ENCODE measurements around the gene CREB5. TPM values are rescaled to one million over a fixed set of nuclear protein-coding genes. Genes with fewer than 3 reads are reported as not detected.

CREB5 gene
- total RNA-seq, 1 donor from 2014 or later, result 0.80 TPM

DNA sequence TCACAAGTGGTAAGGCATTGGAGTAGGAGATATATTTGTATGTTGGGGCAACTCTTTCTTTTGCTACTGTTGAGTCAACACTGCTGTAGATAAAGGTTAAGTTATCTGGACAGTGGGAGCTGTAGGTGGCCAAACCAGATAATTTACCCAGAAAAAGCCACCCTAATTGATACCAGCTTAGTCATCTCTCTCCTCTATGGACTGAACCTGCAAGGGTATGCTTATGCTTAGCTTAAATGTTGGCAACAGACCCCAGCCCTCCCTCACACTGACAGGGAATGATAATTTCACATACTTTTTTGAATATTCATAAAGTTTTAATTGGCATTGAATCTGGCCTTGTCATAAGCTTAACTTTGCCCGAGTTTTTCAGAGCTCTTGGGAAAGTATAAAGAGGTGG is 66.3 kb downstream of the CREB5 start:
- no peak overlapping the region for H3K27ac Mint-ChIP-seq
- intact Hi-C loops (cut with micrococcal nuclease), result no loop called here
- H3K4me3 Mint-ChIP-seq, result no peak overlapping the region
- H3K9me3 Mint-ChIP-seq, result no peaks in the 10 kb centered on the region
- ChIA-PET POLR2A (no interaction called here), CTCF (no interaction called here)
- TF ChIP-seq CTCF (IDR thresholded peaks at IDR 0.05), result no peak
- no peaks in the 10 kb centered on the region for H3K36me3 Mint-ChIP-seq (ENCODE audit: low read depth)
- peaks cover 5% of the 10 kb centered on the region for H3K27me3 Mint-ChIP-seq
- peaks cover 13% of the 10 kb centered on the region for H3K4me1 Mint-ChIP-seq
- no peak for DNase-seq
- no peak for ATAC-seq (ENCODE audit: low read depth)

DNA sequence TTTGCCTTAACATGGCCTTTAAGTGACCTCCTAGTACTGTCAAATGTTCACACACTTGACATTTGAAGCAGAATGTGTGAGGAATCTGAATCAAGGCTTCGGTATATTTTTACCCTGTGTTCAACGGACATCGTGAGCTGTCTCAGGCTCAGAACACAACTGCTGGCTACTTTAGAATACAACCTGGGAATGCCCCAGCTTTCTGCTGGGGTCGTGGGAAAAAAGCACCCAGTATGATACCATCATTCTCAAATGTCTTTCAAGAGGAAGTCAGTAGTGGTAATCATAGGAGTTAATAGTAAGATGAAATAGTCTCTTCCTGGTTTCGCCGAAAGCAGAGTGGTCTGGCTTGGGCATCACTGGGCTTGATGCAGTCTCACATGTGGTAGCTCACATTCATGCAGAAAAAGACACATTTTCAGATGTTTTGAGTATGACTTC is 67.2 kb downstream of the CREB5 start:
- H3K4me3 Mint-ChIP-seq, result no peak overlapping the region
- ATAC-seq (ENCODE audit: low read depth) (no peak), DNase-seq (no peak)
- H3K4me1 Mint-ChIP-seq, result peaks cover 13% of the 10 kb centered on the region
- no peak overlapping the region for H3K27ac Mint-ChIP-seq
- H3K36me3 Mint-ChIP-seq (ENCODE audit: low read depth), result no peaks in the 10 kb centered on the region
- ChIA-PET CTCF (no interaction called here), POLR2A (no interaction called here)
- intact Hi-C loops (cut with micrococcal nuclease), result no loop called here
- no peak for TF ChIP-seq CTCF (IDR thresholded peaks at IDR 0.05)
- H3K27me3 Mint-ChIP-seq, result peaks cover 2% of the 10 kb centered on the region
- H3K9me3 Mint-ChIP-seq, result no peaks in the 10 kb centered on the region

GRCh38 chr7:28480595-28480994 is 68.3 kb downstream of the CREB5 start:
- intact Hi-C loops (cut with micrococcal nuclease), result no loop called here
- no peak for TF ChIP-seq CTCF (IDR thresholded peaks at IDR 0.05)
- Mint-ChIP-seq H3K9me3 (no peaks in the 10 kb centered on the region), H3K36me3 (ENCODE audit: low read depth) (no peaks in the 10 kb centered on the region), H3K4me3 (no peak overlapping the region), H3K4me1 (peaks cover 13% of the 10 kb centered on the region), H3K27ac (no peak overlapping the region), H3K27me3 (peaks cover 2% of the 10 kb centered on the region)
- ChIA-PET POLR2A (no interaction called here), CTCF (no interaction called here)
- no peak for ATAC-seq (ENCODE audit: low read depth)
- DNase-seq, result no peak

DNA sequence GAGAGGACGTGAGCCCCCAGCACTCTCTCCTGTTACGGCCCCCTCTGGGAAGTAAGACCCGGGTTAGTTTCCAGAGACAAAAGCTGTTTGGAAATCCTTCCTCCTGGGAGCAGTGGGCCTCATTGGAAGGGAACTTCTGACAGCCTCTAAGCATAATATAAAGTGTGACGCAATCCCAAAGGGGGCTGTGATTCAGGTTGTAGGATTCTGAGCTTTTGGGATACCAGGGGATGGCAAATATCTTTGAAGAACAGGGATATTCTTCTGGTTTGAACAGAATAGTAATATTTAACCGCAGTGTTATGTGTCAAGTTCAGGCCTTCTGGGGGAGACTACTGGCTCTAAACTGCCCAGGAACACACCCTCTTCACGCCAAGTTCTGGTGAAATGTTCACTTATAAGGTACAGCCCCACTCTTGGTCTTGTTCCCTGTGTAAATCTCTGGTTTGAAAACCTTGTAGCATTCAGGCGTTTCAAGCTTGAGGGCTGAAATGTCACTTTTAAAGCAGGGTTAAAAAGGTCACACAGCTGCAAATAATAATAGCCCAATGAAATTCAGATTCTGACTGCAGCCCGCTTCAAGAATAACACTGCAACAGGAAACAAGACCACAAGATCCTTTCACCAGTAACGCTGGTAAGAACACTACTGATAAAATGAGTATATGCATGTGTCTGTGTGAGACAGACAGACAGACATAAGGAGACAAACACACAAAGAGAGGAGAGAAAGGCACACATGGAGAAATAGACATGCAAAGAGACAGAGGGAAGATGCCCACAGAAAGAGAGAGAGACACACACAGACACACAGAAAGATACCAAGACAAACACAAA is 69.0 kb downstream of the CREB5 start:
- POLR2A ChIA-PET, result no interaction called here
- no peak overlapping the region for H3K27ac Mint-ChIP-seq

More for the DNA sequence above, 69.0 kb downstream of the CREB5 start:
- Mint-ChIP-seq H3K4me3 (no peak overlapping the region), H3K4me1 (peaks cover 13% of the 10 kb centered on the region), H3K27me3 (peaks cover 2% of the 10 kb centered on the region), H3K36me3 (ENCODE audit: low read depth) (no peaks in the 10 kb centered on the region), H3K9me3 (no peaks in the 10 kb centered on the region)
- CTCF ChIA-PET, result interaction anchor here (1.4 kb wide), 1 partner anchor 15 kb away, joined by 4 read pairs; no protein-coding TSS in a partner anchor
- ATAC-seq (ENCODE audit: low read depth), result no peak
- no peak for TF ChIP-seq CTCF (IDR thresholded peaks at IDR 0.05)
- no peak for DNase-seq
- intact Hi-C loops (cut with micrococcal nuclease), result no loop called here
